ENCODE measurements around the gene TRPM6. TPM values are rescaled to one million over a fixed set of nuclear protein-coding genes. Genes with fewer than 3 reads are reported as not detected.
"Not testable (repeated sequence)": the region's sequence is repeated elsewhere in the genome, so short reads cannot be mapped to it uniquely, and the experiment has no call there.

The TRPM6 gene
- polyA plus RNA-seq, 2 donors: 0.10 to 0.31 TPM

GRCh38 chr9:74887981-74888370 lies 255 bp upstream of the TRPM6 start:
- H3K36me3 ChIP-seq (ENCODE audit: control insufficient read depth in 2 of 2, insufficient read depth in 2 of 2, low read length in 1 of 2): no peaks in the 10 kb centered on the region

DNA sequence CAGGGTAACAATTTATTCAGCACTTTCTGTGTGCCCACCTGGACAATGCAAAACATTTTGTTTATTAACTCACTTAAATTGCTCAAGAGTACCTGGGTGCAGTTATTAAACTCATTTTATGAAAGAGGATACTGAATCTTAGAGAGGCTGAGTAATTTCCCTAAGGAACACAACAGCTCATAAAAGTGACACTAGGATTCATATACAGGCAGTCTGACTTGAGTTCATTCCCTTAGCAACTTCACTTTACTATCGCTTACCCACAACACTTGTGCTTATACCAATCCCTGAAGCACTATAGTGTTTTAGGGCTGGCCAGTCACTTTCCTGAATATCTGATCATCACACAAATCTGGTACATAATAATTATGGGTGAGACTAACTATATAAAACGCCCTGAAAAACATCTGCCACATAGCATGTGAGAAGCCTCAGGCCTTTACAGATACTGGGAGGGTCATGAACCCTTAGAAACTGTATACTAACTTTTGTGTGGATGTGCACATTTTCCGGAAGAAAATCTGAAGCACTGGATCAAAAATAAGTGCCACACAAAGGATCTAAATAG lies 11.3 kb downstream of the TRPM6 start:
- Histone ChIP-seq H3K27ac (ENCODE audit: low read depth in 2 of 2, low read length in 1 of 2) (no peak overlapping the region), H3K9me3 (ENCODE audit: control insufficient read depth in 2 of 2, insufficient read depth in 1 of 2, low read depth in 1 of 2, low read length in 1 of 2) (peaks cover 4 to 9% of the 10 kb centered on the region in 2 donors), H3K4me3 (ENCODE audit: low read depth in 1 of 2, low read length in 2 of 2) (no peak overlapping the region), H3K36me3 (ENCODE audit: control insufficient read depth in 2 of 2, insufficient read depth in 2 of 2, low read length in 1 of 2) (no peaks in the 10 kb centered on the region), H3K27me3 (ENCODE audit: control insufficient read depth in 1 of 2, insufficient read depth in 2 of 2, low read length in 2 of 2) (no peaks in the 10 kb centered on the region), H3K4me1 (ENCODE audit: control insufficient read depth in 2 of 2, insufficient read depth in 2 of 2, low read length in 1 of 2) (no peaks in the 10 kb centered on the region)
- WGBS, 2 donors: 72 to 73% methylated on average over 3 of the region's 3 CpGs

More at GRCh38 chr9:74887981-74888370, 255 bp upstream of the TRPM6 start:
- Histone ChIP-seq H3K4me3 (ENCODE audit: low read depth in 1 of 2, low read length in 2 of 2) (peak overlapping the region in 1 of 2 donors; percentile 64), H3K27me3 (ENCODE audit: control insufficient read depth in 1 of 2, insufficient read depth in 2 of 2, low read length in 2 of 2) (no peaks in the 10 kb centered on the region), H3K27ac (ENCODE audit: low read depth in 2 of 2, low read length in 1 of 2) (peak overlapping the region; percentile 57 to 81), H3K4me1 (ENCODE audit: control insufficient read depth in 2 of 2, insufficient read depth in 2 of 2, low read length in 1 of 2) (no peaks in the 10 kb centered on the region), H3K9me3 (ENCODE audit: control insufficient read depth in 2 of 2, insufficient read depth in 1 of 2, low read depth in 1 of 2, low read length in 1 of 2) (no peaks in the 10 kb centered on the region)
- WGBS, 2 donors: 41 to 54% methylated on average over 4 of the region's 4 CpGs

GRCh38 chr9:74875656-74876055 lies 12.1 kb downstream of the TRPM6 start:
- Histone ChIP-seq H3K36me3 (ENCODE audit: control insufficient read depth in 2 of 2, insufficient read depth in 2 of 2, low read length in 1 of 2) (no peaks in the 10 kb centered on the region), H3K27ac (ENCODE audit: low read depth in 2 of 2, low read length in 1 of 2) (no peak overlapping the region), H3K4me1 (ENCODE audit: control insufficient read depth in 2 of 2, insufficient read depth in 2 of 2, low read length in 1 of 2) (no peaks in the 10 kb centered on the region), H3K27me3 (ENCODE audit: control insufficient read depth in 1 of 2, insufficient read depth in 2 of 2, low read length in 2 of 2) (no peaks in the 10 kb centered on the region), H3K4me3 (ENCODE audit: low read depth in 1 of 2, low read length in 2 of 2) (no peak overlapping the region), H3K9me3 (ENCODE audit: control insufficient read depth in 2 of 2, insufficient read depth in 1 of 2, low read depth in 1 of 2, low read length in 1 of 2) (peaks cover 4 to 9% of the 10 kb centered on the region in 2 donors)
- WGBS, 2 donors: 64 to 65% methylated on average over 1 of the region's 1 CpG

DNA sequence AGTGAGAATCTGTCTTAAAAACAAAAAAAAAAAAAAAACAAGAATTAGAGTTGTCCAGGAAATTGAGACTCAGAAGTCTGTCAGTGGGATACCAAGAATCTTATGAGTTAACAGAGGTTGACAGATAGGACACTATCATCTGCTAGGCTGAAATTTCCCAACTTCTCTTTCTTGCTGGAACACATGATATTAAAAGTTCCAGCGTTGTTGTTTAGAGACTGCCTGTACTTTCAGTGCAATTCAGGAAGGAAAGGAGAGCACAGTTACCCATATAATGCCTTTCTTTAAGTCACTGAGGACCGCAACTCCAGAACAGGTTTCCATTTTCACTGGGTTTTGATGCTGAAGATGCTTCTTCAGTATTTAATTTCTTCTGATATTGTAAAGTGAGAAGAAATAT lies 13.5 kb downstream of the TRPM6 start:
- Histone ChIP-seq H3K9me3 (ENCODE audit: control insufficient read depth in 2 of 2, insufficient read depth in 1 of 2, low read depth in 1 of 2, low read length in 1 of 2) (peaks cover 4 to 7% of the 10 kb centered on the region in 2 donors), H3K4me1 (ENCODE audit: control insufficient read depth in 2 of 2, insufficient read depth in 2 of 2, low read length in 1 of 2) (no peaks in the 10 kb centered on the region), H3K27me3 (ENCODE audit: control insufficient read depth in 1 of 2, insufficient read depth in 2 of 2, low read length in 2 of 2) (no peaks in the 10 kb centered on the region), H3K36me3 (ENCODE audit: control insufficient read depth in 2 of 2, insufficient read depth in 2 of 2, low read length in 1 of 2) (no peaks in the 10 kb centered on the region), H3K27ac (ENCODE audit: low read depth in 2 of 2, low read length in 1 of 2) (no peak overlapping the region), H3K4me3 (ENCODE audit: low read depth in 1 of 2, low read length in 2 of 2) (no peak overlapping the region)
- 75 to 76% methylated on average over 2 of the region's 2 CpGs for WGBS, 2 donors

DNA sequence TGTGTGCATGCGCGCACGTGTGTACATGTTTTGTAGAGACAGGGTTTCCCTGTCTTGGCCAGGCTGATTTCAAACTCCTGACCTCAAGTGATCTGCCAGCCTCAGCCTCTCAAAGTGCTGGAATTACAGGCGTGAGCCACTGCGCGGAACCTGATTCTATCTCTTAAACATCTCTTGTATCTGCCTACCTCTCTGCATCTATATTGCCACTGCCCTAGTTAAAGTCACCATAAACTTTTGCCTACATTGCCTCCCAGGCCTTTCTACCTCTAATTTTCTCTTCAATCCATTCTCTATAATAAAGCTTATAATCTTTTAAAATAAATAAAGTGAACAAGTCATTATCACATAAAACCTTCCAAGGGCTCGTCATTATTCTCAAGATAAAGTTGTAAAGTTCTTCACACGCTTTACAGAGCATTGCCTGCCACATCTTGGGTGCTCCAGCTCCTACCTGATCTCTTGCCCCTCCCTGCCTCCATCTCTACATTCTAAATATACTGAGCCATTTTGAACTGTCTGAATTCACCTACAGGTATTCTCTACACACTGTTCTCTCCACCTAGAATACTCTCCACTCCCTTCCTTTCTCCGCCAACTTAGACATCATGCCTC lies 15.0 kb downstream of the TRPM6 start:
- Histone ChIP-seq H3K27ac (ENCODE audit: low read depth in 2 of 2, low read length in 1 of 2) (no peak overlapping the region), H3K9me3 (ENCODE audit: control insufficient read depth in 2 of 2, insufficient read depth in 1 of 2, low read depth in 1 of 2, low read length in 1 of 2) (peaks cover 0 to 2% of the 10 kb centered on the region in 2 donors), H3K4me3 (ENCODE audit: low read depth in 1 of 2, low read length in 2 of 2) (no peak overlapping the region), H3K4me1 (ENCODE audit: control insufficient read depth in 2 of 2, insufficient read depth in 2 of 2, low read length in 1 of 2) (no peaks in the 10 kb centered on the region), H3K36me3 (ENCODE audit: control insufficient read depth in 2 of 2, insufficient read depth in 2 of 2, low read length in 1 of 2) (no peaks in the 10 kb centered on the region), H3K27me3 (ENCODE audit: control insufficient read depth in 1 of 2, insufficient read depth in 2 of 2, low read length in 2 of 2) (no peaks in the 10 kb centered on the region)
- 87 to 90% methylated on average over 9 of the region's 9 CpGs for WGBS, 2 donors

DNA sequence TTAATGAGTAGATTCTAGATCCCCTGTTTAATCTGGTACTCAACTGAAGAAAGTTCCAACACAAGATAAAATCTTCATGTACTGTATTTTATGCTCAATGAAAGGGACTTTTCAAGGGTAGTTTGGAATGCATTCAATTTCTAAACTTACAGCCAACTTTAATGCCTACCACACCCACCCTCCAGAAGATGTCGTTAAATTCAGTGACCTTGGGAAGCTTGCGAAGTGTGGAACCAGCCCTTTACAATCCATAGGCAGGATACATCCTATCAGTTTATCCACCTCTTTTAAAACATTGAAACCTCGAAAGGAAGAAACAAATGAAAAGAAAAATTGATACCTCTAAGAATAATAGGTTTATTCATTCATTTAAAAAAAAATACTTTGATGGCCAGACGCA lies 20.2 kb downstream of the TRPM6 start:
- H3K36me3 ChIP-seq (ENCODE audit: control insufficient read depth in 2 of 2, insufficient read depth in 2 of 2, low read length in 1 of 2): no peaks in the 10 kb centered on the region
- 67 to 87% methylated on average over 4 of the region's 4 CpGs for WGBS, 2 donors
- no peaks in the 10 kb centered on the region for H3K9me3 ChIP-seq (ENCODE audit: control insufficient read depth in 2 of 2, insufficient read depth in 1 of 2, low read depth in 1 of 2, low read length in 1 of 2)
- H3K27ac ChIP-seq (ENCODE audit: low read depth in 2 of 2, low read length in 1 of 2): no peak overlapping the region
- no peaks in the 10 kb centered on the region for H3K4me1 ChIP-seq (ENCODE audit: control insufficient read depth in 2 of 2, insufficient read depth in 2 of 2, low read length in 1 of 2)
- H3K27me3 ChIP-seq (ENCODE audit: control insufficient read depth in 1 of 2, insufficient read depth in 2 of 2, low read length in 2 of 2): no peaks in the 10 kb centered on the region
- H3K4me3 ChIP-seq (ENCODE audit: low read depth in 1 of 2, low read length in 2 of 2): no peak overlapping the region

DNA sequence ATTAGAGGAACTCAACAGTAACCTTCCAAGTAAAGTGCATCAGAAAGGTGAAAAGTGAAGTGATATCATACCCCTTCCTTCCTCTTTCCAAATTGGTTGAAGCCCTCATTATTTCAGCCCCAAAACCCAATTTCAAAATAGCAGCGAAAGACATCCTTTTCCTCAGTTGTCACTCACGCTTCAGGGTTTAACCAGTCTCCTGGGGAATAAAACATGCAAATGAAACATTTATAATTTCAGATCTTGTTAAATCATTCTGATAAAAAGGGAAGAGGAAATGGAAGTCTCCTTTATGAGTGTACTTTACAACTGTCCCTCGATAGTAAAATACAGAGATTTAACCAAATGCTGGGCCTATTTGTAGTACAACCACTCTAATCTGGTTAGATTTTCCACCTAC lies 22.5 kb downstream of the TRPM6 start:
- no peaks in the 10 kb centered on the region for H3K9me3 ChIP-seq (ENCODE audit: control insufficient read depth in 2 of 2, insufficient read depth in 1 of 2, low read depth in 1 of 2, low read length in 1 of 2)
- no peaks in the 10 kb centered on the region for H3K36me3 ChIP-seq (ENCODE audit: control insufficient read depth in 2 of 2, insufficient read depth in 2 of 2, low read length in 1 of 2)
- 72 to 74% methylated on average over 3 of the region's 3 CpGs for WGBS, 2 donors
- no peaks in the 10 kb centered on the region for H3K27me3 ChIP-seq (ENCODE audit: control insufficient read depth in 1 of 2, insufficient read depth in 2 of 2, low read length in 2 of 2)
- no peak overlapping the region for H3K27ac ChIP-seq (ENCODE audit: low read depth in 2 of 2, low read length in 1 of 2)
- no peaks in the 10 kb centered on the region for H3K4me1 ChIP-seq (ENCODE audit: control insufficient read depth in 2 of 2, insufficient read depth in 2 of 2, low read length in 1 of 2)
- no peak overlapping the region for H3K4me3 ChIP-seq (ENCODE audit: low read depth in 1 of 2, low read length in 2 of 2)

GRCh38 chr9:74861773-74862474 lies 25.8 kb downstream of the TRPM6 start:
- 75% methylated on average over 6 of the region's 6 CpGs for WGBS, 2 donors
- H3K4me1 ChIP-seq (ENCODE audit: control insufficient read depth in 2 of 2, insufficient read depth in 2 of 2, low read length in 1 of 2): no peaks in the 10 kb centered on the region
- H3K27ac ChIP-seq (ENCODE audit: low read depth in 2 of 2, low read length in 1 of 2): no peak overlapping the region
- no peaks in the 10 kb centered on the region for H3K9me3 ChIP-seq (ENCODE audit: control insufficient read depth in 2 of 2, insufficient read depth in 1 of 2, low read depth in 1 of 2, low read length in 1 of 2)
- H3K36me3 ChIP-seq (ENCODE audit: control insufficient read depth in 2 of 2, insufficient read depth in 2 of 2, low read length in 1 of 2): no peaks in the 10 kb centered on the region
- no peak overlapping the region for H3K4me3 ChIP-seq (ENCODE audit: low read depth in 1 of 2, low read length in 2 of 2)
- H3K27me3 ChIP-seq (ENCODE audit: control insufficient read depth in 1 of 2, insufficient read depth in 2 of 2, low read length in 2 of 2): no peaks in the 10 kb centered on the region

DNA sequence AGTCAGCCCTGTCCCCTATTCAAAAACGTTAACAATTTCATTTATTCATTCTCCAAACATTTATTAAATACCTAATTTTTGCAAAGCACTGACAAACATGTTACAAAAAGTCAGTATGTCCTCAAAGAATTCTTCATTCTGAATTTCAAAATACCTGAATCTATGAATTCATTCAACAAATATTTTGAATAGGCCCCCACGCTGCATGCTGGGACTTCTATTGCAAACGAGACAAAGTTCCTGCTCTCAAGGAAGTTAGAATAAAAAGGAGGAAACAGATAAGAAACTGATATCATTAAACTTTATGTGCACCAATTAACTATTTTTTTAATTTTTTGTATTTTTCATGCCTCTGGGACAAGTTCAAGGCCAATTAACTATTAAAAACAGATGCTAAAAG lies 26.6 kb downstream of the TRPM6 start:
- Histone ChIP-seq H3K27ac (ENCODE audit: low read depth in 2 of 2, low read length in 1 of 2) (no peak overlapping the region), H3K9me3 (ENCODE audit: control insufficient read depth in 2 of 2, insufficient read depth in 1 of 2, low read depth in 1 of 2, low read length in 1 of 2) (no peaks in the 10 kb centered on the region), H3K27me3 (ENCODE audit: control insufficient read depth in 1 of 2, insufficient read depth in 2 of 2, low read length in 2 of 2) (no peaks in the 10 kb centered on the region), H3K4me3 (ENCODE audit: low read depth in 1 of 2, low read length in 2 of 2) (no peak overlapping the region), H3K4me1 (ENCODE audit: control insufficient read depth in 2 of 2, insufficient read depth in 2 of 2, low read length in 1 of 2) (no peaks in the 10 kb centered on the region), H3K36me3 (ENCODE audit: control insufficient read depth in 2 of 2, insufficient read depth in 2 of 2, low read length in 1 of 2) (no peaks in the 10 kb centered on the region)
- WGBS, 2 donors: 59 to 62% methylated on average over 3 of the region's 3 CpGs

- H3K36me3 ChIP-seq (ENCODE audit: control insufficient read depth in 2 of 2, insufficient read depth in 2 of 2, low read length in 1 of 2); H3K4me3 ChIP-seq (ENCODE audit: low read depth in 1 of 2, low read length in 2 of 2); H3K27me3 ChIP-seq (ENCODE audit: control insufficient read depth in 1 of 2, insufficient read depth in 2 of 2, low read length in 2 of 2); H3K27ac ChIP-seq (ENCODE audit: low read depth in 2 of 2, low read length in 1 of 2); H3K9me3 ChIP-seq (ENCODE audit: control insufficient read depth in 2 of 2, insufficient read depth in 1 of 2, low read depth in 1 of 2, low read length in 1 of 2); H3K4me1 ChIP-seq (ENCODE audit: control insufficient read depth in 2 of 2, insufficient read depth in 2 of 2, low read length in 1 of 2): not testable (repeated sequence)
- WGBS, 2 donors: 86 to 87% methylated on average over 5 of the region's 5 CpGs
These were observed 27.5 kb downstream of the TRPM6 start for GRCh38 chr9:74860247-74860646.

Data from esophagus (tissue), 2 donors.